B cell (primary cell): Measurements from ENCODE around the gene DUSP18.

Experiments used
- EZH2 ChIP-seq: IDR thresholded peaks from 2 replicates; pipeline ENCODE4 v1.6.1; 2012; ENCODE audit warnings: borderline replicate concordance, low read depth, mild to moderate bottlenecking, moderate library complexity, low read length; ENCODE audit not compliant: insufficient read depth, poor library complexity, severe bottlenecking
- TF ChIP-seq, protein P1 (sequence below): fragments of 200-600 bp; IDR thresholded peaks from one replicate; pipeline ENCODE4 v1.8.0; 2022; ENCODE audit warnings: antibody characterized with exemption, mild to moderate bottlenecking

DNA sequence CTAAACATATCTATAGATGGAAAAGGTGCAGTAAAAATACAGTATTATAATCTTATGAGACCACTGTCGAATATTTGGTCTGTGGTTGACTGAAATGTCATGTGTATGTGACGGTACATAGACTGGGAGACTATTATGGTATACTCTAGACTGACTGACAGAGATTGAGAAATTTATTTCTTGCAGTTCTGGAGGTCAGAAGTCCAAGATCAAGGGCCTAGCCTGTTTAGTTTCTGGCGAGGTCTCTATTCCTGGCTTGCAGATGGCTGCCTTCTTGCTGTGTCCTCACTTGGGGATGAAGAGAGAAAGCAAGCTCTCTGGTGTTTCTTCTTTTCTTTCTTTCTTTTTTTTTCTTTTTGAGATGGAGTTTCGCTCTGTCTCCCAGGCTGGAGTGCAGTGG lies 19.7 kb upstream of the DUSP18 start:
- TF ChIP-seq, protein P1, sequence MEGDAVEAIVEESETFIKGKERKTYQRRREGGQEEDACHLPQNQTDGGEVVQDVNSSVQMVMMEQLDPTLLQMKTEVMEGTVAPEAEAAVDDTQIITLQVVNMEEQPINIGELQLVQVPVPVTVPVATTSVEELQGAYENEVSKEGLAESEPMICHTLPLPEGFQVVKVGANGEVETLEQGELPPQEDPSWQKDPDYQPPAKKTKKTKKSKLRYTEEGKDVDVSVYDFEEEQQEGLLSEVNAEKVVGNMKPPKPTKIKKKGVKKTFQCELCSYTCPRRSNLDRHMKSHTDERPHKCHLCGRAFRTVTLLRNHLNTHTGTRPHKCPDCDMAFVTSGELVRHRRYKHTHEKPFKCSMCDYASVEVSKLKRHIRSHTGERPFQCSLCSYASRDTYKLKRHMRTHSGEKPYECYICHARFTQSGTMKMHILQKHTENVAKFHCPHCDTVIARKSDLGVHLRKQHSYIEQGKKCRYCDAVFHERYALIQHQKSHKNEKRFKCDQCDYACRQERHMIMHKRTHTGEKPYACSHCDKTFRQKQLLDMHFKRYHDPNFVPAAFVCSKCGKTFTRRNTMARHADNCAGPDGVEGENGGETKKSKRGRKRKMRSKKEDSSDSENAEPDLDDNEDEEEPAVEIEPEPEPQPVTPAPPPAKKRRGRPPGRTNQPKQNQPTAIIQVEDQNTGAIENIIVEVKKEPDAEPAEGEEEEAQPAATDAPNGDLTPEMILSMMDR = no peak
- TF ChIP-seq EZH2 = no peak
